G401.6 (cell line): ENCODE data around the gene TUBE1.
"Not testable (repeated sequence)": the region's sequence is repeated elsewhere in the genome, so short reads cannot be mapped to it uniquely, and the experiment has no call there.

Experiments
- FAIRE-seq: peaks from 2 replicates; lab custom pipeline; 2012; peaks lifted over from hg19 to GRCh38; lab: Jason Lieb, UNC

TUBE1 gene, protein sequence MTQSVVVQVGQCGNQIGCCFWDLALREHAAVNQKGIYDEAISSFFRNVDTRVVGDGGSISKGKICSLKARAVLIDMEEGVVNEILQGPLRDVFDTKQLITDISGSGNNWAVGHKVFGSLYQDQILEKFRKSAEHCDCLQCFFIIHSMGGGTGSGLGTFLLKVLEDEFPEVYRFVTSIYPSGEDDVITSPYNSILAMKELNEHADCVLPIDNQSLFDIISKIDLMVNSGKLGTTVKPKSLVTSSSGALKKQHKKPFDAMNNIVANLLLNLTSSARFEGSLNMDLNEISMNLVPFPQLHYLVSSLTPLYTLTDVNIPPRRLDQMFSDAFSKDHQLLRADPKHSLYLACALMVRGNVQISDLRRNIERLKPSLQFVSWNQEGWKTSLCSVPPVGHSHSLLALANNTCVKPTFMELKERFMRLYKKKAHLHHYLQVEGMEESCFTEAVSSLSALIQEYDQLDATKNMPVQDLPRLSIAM

DNA sequence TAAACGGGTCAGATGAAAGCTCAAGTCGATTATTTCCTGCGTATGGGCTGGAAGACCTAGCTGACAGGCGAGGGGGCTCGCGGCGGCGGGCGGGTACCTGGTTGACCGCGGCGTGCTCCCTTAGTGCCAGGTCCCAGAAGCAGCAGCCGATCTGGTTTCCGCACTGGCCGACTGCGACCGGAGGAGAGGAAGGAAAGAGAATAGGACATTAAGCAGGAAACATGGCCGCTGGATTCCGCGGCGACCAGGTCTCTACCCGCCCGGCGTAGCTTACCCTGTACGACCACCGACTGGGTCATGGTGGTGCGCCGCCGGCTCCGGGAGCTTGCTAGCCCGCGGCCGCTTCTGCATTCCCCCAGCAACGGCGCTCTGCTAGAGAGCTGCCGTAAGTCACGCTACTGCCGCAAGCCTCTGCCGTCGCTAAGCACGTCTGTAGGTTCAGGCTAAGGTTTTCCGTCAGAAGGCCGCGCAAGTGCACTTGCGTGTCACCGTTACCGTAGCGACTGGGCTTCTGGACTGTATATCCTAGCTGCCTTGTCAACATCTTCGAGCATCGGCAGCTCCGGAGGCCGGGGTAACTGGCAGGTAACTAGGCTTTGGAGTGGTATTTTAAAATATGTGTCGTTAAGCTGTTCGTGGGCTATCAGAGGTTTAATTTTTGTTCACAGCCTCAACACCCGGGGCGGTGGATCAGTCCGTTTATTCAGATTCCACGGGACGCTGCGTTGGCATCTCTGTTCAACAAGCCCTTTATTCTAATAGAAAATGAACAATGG, at the start of gene TUBE1, which contains the start of gene FAM229B:
TSS of gene TUBE1 (minus strand) at position 347 of the 776 bp plus-strand sequence. CDS start at position 299, 48 bp downstream.
TSS of gene FAM229B (plus strand) at position 456 of the 776 bp plus-strand sequence. CDS start 11,693 bp downstream, outside the sequence.
- peak; percentile 93 for FAIRE-seq

DNA sequence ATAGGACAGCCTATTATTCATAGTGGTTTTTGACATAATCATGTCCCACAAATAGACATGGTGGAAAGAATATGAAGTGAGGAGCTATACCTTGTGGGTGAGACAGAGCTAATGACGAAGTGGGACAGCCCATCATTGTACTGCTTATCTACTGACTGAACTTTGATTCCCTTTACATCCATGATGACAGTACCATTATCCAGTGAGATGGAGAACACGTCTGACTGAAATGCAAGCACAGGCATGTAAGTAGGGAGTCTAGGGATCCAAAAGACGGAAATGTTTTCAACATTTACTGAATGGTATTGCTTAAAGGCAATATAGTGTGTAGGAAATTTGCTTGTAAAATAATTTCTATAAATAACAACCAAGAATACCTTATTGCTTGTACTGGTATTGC, 43.6 kb upstream of the TUBE1 start:
- FAIRE-seq: no peak

DNA sequence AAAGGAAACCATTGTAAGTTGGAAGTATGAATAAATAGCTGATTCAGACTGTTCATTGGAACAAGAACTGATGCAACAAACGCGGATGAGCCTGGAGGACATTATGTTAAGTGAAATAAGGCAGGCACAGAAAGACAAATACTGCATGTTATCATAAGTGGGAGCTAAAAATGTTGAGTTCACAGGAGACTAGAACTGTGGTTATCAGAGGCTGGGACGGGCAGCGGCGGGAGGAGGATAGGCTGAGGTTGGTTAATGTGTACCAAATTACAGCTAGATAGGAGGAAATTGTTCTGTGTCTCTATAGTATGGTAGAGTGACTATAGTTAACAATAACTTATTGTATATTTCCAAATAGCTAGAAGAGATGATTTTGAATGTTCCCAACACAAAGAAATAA, 40.9 kb upstream of the TUBE1 start:
- no peak for FAIRE-seq

DNA sequence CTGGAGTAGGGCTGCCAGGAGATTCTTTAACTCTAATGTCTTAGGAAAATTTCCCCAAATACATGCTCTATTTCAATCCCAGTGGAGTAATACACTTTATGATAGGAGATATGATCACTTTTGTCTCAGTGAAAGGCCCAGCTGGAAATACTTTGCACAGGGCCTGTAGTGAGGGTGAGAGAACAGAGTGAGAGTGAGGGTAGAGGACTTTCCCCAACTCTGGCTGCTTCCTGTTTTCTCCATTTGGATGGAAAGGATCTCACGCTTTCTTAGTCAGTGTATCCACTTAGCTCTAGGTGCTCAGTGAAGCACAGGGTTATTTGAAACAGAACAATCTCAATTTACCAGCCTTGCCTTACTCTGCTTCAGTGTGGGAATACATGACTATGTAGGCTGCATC, 36.7 kb upstream of the TUBE1 start:
- FAIRE-seq: no peak

DNA sequence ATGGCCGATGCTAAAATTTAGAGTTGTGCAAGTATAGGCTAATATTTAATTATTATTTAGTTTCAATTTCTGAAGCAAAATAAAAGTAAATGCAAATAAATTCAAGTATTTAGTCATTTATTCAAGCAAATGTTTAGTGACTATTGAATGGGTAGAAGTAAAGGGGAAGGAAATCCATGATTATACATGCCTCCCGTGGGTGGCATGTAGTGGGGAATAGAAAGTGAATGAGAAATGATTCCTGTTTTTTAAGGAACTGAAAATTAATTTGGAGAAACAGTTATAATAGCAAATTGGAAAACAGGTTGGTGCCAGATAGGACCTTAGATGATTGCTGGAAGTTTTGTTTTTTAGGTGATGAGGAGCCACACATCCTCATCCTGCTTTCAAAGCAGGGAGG, 35.5 kb upstream of the TUBE1 start:
- no peak for FAIRE-seq

DNA sequence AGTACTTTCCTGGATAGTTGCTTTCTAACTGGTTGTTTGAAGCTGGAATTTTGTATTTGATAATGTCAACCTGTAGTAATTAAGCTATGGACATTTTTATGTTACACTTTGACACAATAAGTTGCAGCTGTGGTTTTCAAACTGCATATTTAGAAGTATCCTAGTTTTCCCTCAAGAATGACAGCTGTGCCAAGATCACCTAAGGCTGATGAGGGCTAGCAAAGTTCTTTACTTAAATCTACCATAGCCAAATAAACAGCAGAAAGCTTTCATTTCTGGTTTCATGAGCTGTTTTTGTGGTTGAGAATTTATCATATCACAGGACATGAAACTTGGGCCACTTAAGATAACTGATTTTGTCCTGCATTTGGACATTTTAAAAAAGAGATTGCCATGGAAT, 30.8 kb upstream of the TUBE1 start:
- no peak for FAIRE-seq

DNA sequence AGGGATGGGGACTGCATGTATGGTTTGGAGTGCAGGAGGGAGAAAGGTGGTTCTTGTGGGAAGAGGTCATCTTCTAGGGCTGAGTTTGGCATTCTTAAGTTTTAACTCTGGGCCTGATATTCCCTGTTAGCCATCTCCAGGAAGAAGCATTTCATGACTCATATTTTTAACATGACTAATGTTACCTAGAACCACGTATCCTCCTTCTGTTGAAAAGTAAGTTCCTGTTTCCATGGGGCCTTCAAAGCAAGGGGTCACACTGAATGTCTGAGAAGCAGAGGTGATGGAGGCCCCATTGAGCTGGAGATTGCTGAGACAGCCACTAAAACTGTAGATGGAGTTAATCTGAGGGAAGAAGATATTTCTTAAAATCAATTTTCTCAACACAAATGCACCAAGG, 30.3 kb upstream of the TUBE1 start:
- FAIRE-seq: no peak

DNA sequence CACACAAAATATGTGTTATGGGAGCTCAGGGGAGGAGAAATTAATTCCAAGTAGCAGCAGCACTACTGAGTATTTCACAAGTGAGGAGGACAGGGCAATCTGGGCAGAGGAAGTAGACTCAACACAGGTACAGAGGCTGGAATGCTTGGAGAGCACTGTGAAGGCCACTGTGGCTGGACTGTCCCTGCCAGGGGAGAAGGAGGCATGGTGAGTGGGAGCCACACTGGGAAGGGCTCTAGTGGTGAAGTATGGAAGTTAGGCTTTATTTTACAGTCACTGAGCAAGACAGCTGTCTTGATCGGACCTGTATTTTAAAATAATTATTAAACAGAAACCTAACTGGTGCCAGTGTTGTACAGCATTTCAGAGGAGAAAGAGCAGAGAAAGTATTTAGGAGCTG, 28.9 kb upstream of the TUBE1 start:
- no peak for FAIRE-seq

DNA sequence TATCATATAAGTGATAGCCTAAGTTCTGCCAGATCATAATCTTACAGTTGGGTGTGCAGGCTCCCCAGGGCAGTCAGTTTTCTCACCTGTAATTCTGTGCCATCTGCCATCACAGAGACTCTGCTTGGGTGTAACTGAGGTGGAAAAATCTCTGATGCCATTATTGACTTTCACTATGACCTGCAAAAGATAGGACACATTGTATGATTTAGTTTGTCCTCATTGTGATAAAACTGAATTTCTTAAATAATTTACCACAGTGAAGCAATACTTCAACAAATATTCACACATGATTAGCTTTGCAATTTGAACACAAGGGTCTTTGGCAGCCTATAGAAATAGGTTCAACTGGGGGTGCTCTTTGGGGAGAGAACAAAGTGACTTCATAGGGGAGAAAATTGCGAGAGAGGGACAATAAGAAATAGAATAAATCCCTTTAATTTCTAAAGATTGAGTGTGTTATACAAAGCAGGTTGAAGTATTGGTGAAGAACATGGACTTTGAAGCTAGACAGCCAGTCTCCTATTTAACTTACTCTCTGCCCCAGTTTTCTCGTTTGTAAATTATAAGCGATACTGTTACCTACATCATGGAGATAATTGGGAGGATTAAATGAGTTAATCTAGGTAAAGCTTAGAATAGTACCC, 27.4 kb upstream of the TUBE1 start:
- no peak for FAIRE-seq

DNA sequence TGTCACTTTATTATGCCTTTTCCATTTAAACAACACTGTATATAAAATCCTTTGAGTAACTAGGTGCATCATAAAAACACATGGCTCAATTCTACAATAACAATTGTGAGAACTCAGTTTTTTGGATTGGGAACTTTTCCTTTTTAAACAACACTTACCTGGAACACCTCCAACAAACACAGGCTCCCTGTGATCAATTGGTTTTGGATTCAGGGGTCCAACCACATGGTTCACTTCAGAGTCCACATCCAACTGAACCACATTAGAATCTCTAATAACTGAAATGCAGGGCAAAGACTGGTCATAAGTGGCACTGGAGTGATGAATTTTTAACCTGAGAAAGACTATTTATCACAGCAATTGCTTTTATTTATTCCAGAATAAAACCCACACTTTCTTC, 26.6 kb upstream of the TUBE1 start:
- no peak for FAIRE-seq

DNA sequence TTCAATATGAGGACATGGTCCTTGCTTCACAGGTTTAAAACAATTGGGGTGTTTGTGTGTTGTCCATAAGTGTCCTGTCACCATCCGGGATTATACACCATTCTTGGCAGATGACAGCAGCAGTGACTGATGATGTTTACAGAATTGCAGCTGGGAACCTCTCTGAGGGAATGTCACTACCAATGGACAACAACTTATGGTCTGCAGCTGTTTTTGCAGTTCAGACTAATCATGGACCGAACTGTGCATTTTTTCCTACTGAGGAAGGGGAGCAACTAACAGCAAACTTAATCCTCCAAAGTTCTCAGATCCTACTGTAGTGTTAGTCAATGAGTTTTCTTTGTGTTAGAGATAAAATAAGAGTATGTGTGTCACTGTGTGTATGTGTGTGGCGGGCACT, 26.1 kb upstream of the TUBE1 start:
- FAIRE-seq: no peak

DNA sequence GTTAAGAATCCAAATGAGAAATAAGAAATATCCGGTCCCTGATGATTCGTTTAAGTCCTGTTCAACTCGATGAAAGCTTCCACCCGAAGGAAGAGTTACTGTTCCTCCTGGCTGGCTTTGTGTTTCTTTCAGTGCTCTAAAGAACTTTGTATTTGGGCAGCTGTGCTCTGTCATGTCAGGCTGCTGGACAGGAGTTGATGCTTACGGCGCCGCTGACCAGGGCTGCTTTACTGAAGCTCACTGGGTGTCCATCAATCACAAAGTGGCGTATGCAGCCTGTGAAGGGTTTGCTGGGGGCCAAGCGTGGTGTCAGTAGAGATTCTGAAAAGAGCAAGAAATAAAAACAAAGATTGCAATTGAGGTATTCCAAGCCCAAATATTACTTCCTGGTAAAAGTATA, 22.0 kb upstream of the TUBE1 start:
- FAIRE-seq: no peak

DNA sequence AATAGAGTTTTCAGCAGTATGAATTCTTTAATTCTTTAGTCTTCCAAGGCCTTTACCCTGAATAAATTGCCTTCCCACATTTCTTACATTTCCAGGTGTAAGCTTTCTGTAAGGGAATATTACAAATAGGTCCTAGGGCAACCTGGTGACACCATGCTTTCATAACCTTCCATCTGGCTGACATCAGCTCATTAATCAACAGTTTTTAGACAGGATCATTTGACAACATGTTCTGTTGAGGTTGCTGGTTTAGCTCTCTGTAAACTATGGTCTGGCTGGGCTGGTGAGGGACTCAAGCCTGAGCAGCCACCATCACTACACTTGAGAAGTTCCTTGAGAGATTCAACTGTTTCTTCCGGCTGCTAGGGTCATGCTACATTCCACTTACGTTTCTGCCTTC, 19.3 kb upstream of the TUBE1 start:
- FAIRE-seq: no peak

DNA sequence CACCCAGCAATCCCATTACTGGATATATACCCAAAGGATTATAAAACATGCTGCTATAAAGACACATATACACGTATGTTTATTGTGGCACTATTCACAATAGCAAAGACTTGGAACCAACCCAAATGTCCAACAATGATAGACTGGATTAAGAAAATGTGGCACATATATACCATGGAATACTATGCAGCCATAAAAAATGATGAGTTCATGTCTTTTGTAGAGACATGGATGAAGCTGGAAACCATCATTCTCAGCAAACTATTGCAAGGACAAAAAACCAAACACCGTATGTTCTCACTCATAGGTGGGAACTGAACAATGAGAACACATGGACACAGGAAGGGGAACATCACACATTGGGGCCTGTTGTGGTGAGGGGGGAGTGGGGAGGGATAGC, 18.7 kb upstream of the TUBE1 start:
- FAIRE-seq: not testable (repeated sequence)

DNA sequence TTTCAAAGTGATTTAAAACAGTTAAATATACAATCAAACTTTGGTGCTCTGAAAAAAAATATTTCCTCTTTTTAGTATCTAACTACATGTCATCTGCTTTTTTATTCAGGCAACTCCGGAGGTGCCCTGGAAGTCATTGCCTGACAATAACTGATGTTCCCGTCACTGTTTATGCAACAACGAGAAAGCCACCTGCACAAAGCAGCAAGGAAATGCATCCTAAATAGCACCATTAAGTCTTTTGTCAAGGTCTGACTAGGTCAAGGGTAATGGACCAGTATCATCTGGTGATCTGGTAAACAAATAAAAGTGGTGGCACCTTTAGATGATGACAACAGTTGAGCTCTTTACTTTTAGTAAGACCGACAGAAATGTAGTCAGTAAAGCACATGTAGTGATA, 13.3 kb upstream of the TUBE1 start:
- FAIRE-seq: no peak

DNA sequence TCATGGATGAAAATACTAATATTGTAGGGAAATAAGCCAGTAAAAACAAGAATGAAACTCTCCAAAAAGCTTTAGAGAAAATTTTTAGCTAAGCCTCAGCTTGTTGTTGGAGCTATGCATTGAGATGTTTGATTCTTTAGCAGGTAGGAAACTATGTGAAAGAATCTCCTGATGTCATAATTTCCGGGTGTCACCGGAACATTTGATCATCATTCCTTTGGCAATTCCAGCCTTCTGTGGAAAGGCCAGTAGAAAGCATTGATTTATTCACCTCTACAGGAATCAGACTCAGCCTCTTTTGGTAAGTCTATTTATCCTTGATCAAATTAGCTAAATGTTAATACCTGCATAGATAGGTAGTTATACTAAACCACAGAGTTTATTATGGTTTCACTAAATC, 9.6 kb upstream of the TUBE1 start:
- FAIRE-seq: no peak

DNA sequence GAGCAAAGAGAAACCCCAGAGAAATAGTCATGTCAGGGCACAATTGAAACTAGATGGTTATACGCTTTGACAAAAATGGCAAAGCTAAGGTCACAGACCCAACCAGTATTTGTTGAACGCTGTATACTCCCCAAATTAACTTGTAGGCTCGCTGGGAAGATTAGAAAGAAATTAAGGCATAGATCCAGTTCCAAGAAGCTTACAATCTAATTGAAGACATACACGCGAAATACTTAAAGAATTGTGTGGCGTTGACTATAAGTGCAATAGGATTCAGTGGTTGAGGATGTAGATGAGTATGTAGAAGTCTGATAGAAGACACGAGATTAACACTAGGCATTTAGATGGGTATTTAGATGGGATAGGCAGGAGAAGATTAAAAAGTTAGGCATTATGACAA, 634 bp upstream of the TUBE1 start:
- no peak for FAIRE-seq

DNA sequence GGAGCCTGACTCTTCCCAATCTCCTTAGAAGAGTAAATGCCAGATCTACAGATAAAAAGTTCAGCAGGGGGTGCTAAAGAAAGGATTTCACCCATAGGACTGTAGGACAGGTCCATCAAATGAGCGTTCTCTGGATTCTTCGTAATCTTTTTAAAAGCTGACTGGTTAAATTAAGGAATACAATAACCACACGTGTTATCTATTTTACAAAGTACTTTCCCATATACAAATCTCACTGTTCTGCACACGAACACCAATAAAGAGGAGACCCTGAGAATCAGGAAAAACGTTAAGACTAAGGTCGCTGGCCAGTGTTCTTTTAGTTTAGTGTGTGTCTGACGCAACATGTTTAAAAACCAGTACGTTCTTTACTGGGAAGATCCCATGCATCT, 542 bp downstream of the TUBE1 start:
- no peak for FAIRE-seq

DNA sequence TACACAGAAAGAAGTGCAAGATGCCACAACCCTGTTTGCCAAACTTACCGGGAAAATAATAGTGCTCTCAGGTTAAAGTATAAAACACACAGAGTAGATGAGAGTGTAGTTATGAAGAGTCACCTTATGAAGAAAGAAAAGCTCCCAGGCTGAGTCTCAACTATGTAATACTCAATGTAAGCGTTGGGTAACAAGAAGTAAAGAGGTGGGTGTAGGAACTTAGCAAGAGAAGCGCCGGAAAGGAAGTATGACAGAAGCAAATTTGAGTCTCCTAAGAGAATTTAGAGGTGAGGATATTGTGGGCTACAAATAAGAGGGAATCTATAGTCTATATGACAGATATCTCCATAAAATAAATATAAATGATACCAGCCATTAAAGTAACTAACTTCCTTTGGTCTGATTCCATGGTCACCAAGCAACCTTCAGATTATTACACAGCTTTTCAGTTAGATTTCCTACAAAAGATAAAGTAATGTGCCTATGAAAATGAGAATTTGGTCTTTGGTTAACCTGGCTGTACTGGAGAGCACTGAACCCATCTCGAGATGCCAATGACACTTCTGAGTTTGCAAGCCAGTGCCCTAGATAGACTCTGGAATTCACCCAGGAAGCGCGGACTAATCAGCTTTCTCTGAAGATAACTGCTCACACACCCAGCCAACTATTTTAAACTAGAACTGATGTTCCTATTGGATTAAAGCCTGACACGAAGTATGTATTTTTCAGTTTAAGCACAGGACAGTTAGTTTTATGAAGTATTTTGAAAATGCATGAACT, 1.8 kb downstream of the TUBE1 start:
- FAIRE-seq: no peak

DNA sequence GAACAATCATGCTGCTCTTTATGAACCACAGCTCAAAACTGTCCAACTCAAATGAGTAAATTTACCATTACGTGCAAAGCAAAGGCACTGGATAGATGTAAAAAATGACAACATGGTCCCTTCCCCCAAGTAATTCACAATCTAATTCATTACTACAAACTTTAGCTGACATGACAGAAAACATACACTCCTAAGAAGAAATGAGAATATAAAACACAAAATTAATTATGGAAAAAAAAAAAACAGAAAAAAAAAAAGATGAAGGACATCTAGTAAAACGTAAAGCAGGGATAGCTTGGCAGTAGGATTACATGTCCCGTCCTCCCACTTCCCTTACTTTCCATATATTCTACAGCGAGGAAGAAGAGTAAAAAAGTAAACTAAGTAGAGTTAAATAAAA, 5.7 kb downstream of the TUBE1 start:
- no peak for FAIRE-seq

DNA sequence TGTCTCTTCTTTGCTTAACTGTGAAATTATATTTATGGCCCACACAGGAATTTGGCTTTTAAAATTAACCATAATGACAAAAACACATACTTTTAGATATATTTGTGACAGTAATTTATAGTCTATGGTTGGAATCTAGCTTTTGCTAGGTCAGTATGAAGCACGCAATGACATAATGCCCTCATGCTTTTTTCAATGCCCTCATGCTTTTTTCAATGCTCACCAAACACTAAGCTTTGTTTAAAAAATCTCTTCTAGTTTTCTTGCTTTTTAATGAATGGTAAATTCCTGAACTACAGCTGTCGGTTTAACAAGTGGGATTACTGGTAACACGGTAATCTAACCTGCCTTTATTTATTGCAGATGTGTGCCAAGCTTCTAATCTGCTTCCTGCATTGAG, 20.7 kb downstream of the TUBE1 start:
- no peak for FAIRE-seq

DNA sequence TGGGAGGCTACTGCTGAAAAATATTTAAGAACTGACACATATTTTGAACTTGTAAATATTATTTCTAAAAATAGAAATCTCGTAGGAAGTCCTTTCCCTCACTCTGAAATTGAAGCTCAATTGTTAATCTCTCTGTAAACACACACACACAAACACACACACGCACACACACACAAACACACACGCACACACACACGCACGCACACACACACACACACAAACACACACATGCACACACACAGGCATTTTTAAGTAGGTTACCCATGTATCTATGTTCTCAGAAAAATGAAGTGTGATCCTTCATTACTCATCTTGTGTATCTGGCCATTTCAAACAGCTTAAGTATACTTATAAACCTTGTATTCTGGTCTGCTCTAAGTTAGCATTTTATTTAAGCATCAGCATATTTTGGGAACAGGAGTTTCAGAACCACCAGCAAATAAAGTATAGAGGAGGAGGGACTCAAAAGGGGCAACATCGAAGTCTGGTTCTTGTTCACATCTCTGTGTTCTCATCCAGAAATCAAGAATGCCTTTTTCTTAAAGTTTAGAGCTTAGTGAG, 21.8 kb downstream of the TUBE1 start:
- no peak for FAIRE-seq
